ENCODE results near the gene UCHL5.
"Not testable (repeated sequence)": the region's sequence is repeated elsewhere in the genome, so short reads cannot be mapped to it uniquely, and the experiment has no call there.

The UCHL5 gene

DNA sequence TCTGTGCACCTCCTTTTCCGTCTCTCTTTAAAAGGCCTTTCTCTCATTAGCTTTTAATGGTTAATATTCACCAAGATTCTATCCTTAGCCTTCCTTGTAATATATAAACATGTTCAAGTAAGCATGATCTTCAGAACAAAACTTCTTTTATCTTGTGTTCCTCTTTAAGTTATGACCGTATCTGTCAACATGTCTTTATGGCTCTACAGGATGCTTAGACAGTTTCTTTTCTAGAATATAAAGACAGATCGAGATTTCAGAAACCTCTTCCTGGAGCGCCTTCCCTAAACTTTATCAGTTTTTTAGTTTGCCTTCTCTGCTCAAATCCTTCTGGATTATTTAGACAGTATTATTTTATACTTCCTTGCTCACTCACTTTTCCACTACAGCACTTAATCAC lies 7.4 kb upstream of the UCHL5 start:
- in situ Hi-C loops (cut with HindIII; ENCODE audit: low sequenced_read_pairs) = no loop called here

DNA sequence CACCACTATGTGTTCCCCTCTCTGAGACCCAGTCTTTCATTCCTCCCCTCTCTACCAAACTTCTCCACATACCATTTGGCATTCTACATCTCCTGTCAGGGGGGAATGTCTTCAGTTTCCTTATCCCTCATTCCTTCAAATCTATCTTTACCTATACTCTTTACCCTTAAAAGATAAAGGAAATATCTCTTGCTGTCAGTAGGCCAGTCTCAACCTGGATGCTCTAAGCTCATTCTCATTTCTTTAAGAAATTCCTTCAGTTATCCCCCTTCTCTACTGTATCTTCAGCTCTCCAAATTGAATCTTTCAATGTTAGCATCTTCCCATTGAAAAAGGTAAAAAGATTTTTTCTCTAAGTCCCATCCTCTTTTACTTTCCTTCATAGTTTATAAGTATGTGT lies 6.8 kb upstream of the UCHL5 start:
- in situ Hi-C loops (cut with HindIII; ENCODE audit: low sequenced_read_pairs) = no loop called here

DNA sequence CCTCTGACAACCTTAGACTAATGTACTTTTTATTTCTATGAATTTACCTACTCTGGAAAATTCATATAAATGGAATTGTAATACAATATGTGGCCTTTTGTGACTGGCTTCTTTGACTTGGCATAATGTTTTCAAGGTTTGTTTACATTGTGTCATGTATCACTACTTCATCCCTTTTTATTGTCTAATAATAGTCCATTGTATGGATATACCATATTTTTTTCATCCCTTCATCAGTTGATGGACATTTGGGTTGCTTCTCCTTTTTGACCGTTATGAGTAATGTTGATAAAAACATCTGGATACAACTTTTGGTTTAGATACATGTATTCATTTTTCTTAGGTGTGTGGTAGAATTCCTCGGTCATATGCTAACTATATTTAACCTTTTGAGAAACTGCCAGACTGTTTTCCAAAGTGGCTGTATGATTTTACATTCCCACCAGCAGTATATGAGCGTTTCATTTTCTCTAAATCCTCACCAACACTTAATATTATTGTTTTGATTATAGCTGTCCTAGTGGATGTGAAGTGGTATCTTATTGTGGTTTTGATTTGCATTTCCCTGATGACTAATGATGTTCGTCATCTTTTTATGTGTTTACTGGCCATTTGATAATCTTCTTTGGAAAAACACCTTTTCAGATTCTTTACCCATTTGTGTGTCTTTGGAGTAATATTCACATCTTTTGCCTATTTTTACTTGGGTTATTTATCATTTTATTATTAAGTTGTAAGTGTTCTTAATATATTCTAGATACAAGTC lies 3.7 kb upstream of the UCHL5 start:
- in situ Hi-C loops (cut with HindIII; ENCODE audit: low sequenced_read_pairs) = no loop called here

- in situ Hi-C loops (cut with HindIII; ENCODE audit: low sequenced_read_pairs) = no loop called here
These were observed 1.8 kb upstream of the UCHL5 start for GRCh38 chr1:193060938-193061337.

DNA sequence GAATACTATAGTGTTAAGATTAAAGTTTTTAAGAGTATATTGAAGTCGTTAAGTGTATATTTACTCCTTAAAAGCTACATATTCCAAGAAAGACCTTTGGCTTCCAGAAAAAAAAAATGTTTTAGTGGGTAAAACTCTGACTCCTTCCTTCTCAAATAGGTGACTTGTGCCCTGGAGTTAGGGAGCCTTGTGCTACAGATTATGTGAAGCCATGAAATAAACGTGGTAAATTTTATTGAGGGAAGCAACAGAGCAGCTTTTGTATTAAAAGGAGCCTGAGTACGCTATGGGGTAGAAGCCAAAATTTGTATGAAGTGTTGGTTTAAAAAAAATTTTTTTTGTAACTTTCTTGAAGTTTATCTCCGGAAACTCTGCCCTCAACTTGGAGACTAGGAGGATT lies 1.2 kb upstream of the UCHL5 start:
- in situ Hi-C loops (cut with HindIII; ENCODE audit: low sequenced_read_pairs) = no loop called here

GRCh38 chr1:193060115-193060403 lies 899 bp upstream of the UCHL5 start:
- in situ Hi-C loops (cut with HindIII; ENCODE audit: low sequenced_read_pairs) = no loop called here

DNA sequence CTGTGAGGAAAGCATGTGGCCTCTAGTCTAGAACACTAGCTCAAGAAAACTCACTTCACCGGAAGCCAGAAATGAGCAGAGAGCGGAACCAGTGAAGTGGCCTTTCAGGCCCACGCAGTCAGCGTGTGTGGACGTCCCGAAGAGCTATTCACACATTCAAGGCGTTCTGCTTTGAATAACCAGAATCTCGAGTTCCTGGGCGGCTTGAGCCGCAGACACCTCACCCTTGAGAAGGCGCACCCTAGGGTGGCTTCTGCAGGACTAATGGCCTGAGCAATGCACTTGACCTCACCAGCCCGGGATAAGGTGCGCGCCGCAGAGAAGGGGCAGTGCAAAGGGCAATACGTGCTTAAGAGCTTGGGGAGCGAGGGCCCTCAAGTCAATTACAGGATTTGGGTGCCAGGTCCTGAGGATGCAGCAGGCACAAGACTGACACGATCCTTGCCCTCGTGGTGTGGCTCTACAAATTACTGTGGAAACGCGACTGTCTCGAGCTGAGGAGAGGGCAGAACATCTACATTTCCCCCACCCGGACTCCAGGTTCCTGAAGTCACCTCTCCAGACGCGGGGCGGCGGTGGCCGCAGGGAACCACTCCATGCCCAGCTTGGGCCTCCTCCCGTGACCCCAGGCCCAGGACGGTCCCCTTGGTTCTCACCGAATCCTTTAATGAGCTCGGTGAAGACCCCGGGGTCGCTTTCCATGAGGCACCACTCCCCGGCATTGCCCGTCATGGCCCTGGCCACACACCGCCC lies 455 bp downstream of the UCHL5 start:
- in situ Hi-C loops (cut with HindIII; ENCODE audit: low sequenced_read_pairs) = no loop called here

DNA sequence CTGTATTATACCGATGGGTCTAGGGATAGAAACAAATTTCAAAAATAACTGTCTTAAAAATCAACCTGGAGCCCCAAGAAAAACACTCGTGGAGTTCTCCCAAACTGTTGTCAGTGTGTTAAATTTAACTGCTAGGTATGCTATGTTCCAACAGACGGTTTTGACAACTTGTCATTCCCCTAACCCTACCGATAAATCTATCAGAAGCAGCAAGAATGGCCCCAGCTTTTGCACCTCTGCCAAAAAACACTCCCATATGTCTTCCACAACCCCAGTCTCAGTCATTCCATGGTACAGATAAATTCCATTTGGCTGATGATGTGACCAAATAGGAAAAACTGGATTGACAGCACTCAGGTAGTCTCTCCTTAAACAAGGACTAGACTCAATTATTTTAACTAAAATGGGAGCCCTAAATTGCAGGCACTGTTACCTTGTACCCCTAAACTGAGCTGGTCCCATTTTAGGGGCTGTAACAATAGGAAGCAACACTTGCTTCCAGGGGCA lies 4.9 kb downstream of the UCHL5 start:
- in situ Hi-C loops (cut with HindIII; ENCODE audit: low sequenced_read_pairs) = no loop called here

DNA sequence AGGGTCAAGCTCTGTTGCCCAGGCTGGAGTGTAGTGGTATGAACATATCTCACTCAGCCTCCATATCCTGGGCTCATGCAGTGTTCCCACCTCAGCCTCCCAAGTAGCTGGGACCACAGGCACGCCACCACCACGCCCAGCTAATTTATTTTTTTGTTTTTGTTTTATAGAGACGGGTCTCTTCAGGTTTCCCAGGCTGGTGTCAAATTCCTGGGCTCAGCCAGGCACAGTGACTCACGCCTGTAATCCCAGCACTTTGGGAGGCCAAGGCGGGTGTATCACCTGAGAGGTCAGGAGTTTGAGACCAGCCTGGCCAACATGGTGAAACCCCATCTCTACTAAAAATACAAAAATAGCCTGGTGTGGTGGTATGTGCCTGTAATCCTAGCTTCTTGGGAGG lies 10.2 kb downstream of the UCHL5 start:
- in situ Hi-C loops (cut with HindIII; ENCODE audit: low sequenced_read_pairs) = not testable (repeated sequence)

GRCh38 chr1:193042766-193043691 lies 16.1 kb downstream of the UCHL5 start:
- in situ Hi-C loops (cut with HindIII; ENCODE audit: low sequenced_read_pairs) = no loop called here

DNA sequence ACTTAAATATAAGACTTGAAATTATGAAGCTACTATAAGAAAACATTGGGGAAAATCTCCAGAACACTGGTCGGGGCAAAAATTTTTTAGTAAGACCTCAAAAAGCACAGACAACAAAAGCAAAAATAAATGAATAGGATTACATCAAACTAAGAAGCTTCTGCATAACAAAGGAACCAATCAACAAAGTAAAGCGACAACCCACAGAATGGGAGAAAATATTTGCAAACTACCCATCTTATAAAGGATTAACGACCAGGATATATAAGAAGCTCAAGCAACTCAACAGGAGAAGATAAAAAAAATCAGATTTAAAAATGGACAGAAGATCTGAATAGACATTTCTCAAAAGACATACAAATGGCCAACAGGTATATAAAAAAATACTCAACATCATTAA lies 19.1 kb downstream of the UCHL5 start:
- in situ Hi-C loops (cut with HindIII; ENCODE audit: low sequenced_read_pairs) = no loop called here

DNA sequence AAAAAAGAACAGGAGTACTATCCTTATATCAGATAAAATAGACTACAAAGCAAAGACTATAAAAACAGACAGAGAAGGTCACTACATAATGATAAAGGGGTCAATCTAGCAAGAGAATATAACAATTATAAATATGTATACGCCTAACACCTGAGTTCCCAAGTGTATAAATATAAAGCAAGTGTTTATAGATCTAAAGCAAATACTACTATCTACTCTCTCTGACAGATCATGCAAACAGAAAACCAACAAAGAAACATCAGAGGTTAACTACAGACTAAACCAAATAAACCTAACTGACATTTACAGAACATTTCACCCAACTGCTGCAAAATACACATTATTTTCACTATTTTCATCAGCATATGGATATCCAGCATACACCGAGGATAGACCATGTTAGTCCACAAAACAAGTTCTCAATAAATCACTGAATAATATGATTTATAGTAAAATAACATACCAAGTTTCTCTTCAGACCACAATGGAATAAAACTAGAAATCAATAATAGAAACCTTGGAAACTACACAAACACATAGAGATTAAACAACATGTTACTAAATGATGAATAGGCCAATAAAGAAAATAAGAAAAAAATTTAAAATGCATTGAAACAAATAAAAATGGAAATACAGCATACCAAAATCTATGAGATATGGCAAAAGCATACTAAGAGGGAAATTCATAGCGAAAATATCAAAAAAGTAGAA lies 22.7 kb downstream of the UCHL5 start:
- in situ Hi-C loops (cut with HindIII; ENCODE audit: low sequenced_read_pairs) = no loop called here

DNA sequence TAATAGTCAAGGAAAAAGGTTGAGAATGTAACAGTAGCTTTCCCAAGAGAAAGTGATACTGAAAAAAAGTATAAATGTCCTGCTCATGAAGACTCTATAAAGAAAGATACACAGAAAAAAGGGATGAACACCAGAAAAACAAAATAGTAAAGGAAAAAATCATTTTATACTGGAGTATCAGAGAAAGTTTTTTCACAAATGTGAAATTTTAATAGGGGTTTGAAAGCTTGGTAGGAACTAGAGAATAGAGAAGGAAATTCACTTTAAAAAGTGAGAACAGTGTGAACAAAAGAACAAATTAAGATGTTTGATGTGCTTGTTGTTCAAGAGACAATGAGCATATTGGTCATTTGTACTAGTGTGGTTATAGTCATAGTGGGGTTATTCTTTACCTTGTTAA lies 25.6 kb downstream of the UCHL5 start:
- in situ Hi-C loops (cut with HindIII; ENCODE audit: low sequenced_read_pairs) = no loop called here

DNA sequence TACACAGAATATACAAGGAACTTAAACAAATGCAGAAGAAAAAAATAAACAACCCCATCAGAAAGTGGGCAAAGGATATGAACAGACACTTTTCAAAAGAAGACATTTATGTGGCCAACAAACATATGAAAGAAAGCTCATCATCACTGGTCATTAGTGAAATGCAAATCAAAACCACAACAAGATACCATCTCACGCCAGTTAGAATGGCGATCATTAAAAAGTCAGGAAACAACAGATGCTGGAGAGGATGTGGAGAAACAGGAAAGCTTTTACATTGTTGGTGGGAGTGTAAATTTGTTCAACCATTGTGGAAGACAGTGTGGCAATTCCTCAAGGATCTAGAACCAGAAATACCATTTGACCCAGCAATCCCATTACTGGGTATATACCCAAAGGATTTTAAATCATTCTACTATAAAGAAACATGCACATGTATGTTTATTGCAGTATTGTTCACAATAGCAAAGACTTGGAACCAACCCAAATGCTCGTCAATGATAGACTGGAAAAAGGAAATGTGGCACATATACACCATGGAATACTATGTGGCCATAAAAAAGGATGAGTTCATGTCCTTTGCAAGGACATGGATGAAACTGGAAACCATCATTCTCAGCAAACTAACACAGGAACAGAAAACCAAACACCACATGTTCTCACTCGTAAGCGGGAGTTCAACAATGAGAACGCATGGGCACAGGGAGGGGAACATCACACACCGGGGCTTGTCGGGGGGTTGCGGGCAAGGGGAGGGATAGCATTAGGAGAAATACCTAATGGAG lies 26.3 kb downstream of the UCHL5 start:
- in situ Hi-C loops (cut with HindIII; ENCODE audit: low sequenced_read_pairs) = not testable (repeated sequence)

- in situ Hi-C loops (cut with HindIII; ENCODE audit: low sequenced_read_pairs) = no loop called here
These were observed 27.7 kb downstream of the UCHL5 start for GRCh38 chr1:193031431-193031830.

GRCh38 chr1:193030280-193030679 lies 28.9 kb downstream of the UCHL5 start:
- in situ Hi-C loops (cut with HindIII; ENCODE audit: low sequenced_read_pairs) = no loop called here

GRCh38 chr1:193025218-193025617 lies 33.9 kb downstream of the UCHL5 start:
- in situ Hi-C loops (cut with HindIII; ENCODE audit: low sequenced_read_pairs) = no loop called here

DNA sequence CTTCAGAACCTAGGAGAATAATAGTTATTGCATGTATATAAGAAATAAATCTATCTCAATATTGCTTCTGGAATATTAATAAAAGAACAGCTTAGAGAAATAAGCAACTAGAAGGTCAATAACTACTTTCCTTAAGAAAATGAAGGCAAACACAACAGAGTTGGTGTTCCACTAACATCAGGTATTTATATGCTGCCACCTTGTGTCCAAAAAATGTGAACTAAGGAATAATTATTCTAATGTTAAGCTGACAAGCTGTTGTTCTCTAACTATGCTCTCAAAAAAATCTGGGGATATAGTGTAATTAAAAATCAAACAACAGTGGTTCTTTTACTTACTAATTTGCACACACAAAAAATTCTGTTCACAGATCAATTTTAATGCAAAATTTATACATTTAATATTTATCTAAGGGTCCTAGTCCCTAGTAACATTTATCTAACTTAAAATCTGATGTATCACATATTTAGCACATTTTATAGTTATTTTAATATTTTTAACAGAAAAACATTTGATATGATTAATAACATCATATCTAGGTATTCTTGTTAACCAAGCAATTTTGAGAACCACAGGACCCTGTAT lies 39.6 kb downstream of the UCHL5 start:
- in situ Hi-C loops (cut with HindIII; ENCODE audit: low sequenced_read_pairs) = loop anchor here (5.0 to 25.0 kb wide), 2 partner anchors 207 to 532 kb away; no protein-coding TSS in a partner anchor

- in situ Hi-C loops (cut with HindIII; ENCODE audit: low sequenced_read_pairs) = loop anchor here (25.0 kb wide), 1 partner anchor 529 kb away; no protein-coding TSS in a partner anchor
These were observed 42.4 kb downstream of the UCHL5 start for GRCh38 chr1:193016788-193017187.
